Measurements from ENCODE around the gene CCDC61.

The CCDC61 gene

GRCh38 chr19:46060012-46060411 lies 64.7 kb downstream of the CCDC61 start:
- H2AFZ ChIP-seq (ENCODE audit: low read length), result no peak overlapping the region
- no peak overlapping the region for H3K4me3 ChIP-seq (ENCODE audit: low read length in 2 of 2)
- no peak overlapping the region for H4K91ac ChIP-seq (ENCODE audit: low read depth, low read length, poor library complexity)
- H3K27ac ChIP-seq (replicated peaks; ENCODE audit: low read length), result no peak overlapping the region
- no peaks in the 10 kb centered on the region for H3K79me1 ChIP-seq (ENCODE audit: low read depth, low read length)
- no peak overlapping the region for H3K4ac ChIP-seq (ENCODE audit: low read length)
- H2AK5ac ChIP-seq (ENCODE audit: low read depth, low read length), result no peak overlapping the region
- no peak for DNase-seq (ENCODE audit: low spot score)
- peaks cover 3 to 18% of the 10 kb centered on the region in 2 donors for H3K9me3 ChIP-seq (replicated peaks in 1 of 2; ENCODE audit: control insufficient read depth in 2 of 2, insufficient read depth in 1 of 2, low read depth in 1 of 2, low read length in 2 of 2)
- no peak overlapping the region for H4K8ac ChIP-seq (ENCODE audit: low read depth, low read length)
- H3K9ac ChIP-seq (ENCODE audit: low read depth, low read length, poor library complexity), result no peak overlapping the region
- no peak overlapping the region for H2BK15ac ChIP-seq (ENCODE audit: low read length)
- no peak overlapping the region for H2BK12ac ChIP-seq (ENCODE audit: low read length)
- no peak overlapping the region for H2BK5ac ChIP-seq (ENCODE audit: low read length)
- H3K4me2 ChIP-seq (ENCODE audit: insufficient read depth, low read length, poor library complexity, severe bottlenecking), result no peak overlapping the region
- no peak overlapping the region for H2BK120ac ChIP-seq (ENCODE audit: low read depth, low read length)
- H3K4me1 ChIP-seq (ENCODE audit: control insufficient read depth in 2 of 2, insufficient read depth in 1 of 2, low read depth in 1 of 2, low read length in 2 of 2), result no peaks in the 10 kb centered on the region
- no peak overlapping the region for H3K14ac ChIP-seq (ENCODE audit: low read length)
- H3K23ac ChIP-seq (ENCODE audit: low read depth, low read length, poor library complexity), result no peak overlapping the region
- no peak overlapping the region for H3K18ac ChIP-seq (ENCODE audit: low read length)
- WGBS, 2 donors (ENCODE audit: extremely low coverage in 2 of 2, insufficient read length in 2 of 2, insufficient replicate concordance in 1 of 2), result no CpG with 5 or more reads among the region's 2 CpGs
- no peaks in the 10 kb centered on the region for H3K27me3 ChIP-seq (ENCODE audit: control insufficient read depth in 3 of 3, insufficient read depth in 3 of 3, low read depth in 1 of 3, low read length in 3 of 3)
- no peaks in the 10 kb centered on the region for H3K36me3 ChIP-seq (replicated peaks in 1 of 2; ENCODE audit: control insufficient read depth in 2 of 2, insufficient read depth in 2 of 2, low read length in 2 of 2)

GRCh38 chr19:46063201-46063600 lies 67.9 kb downstream of the CCDC61 start:
- Histone ChIP-seq H2BK15ac (ENCODE audit: low read length) (no peak overlapping the region), H3K9me3 (replicated peaks in 1 of 2; ENCODE audit: control insufficient read depth in 2 of 2, insufficient read depth in 1 of 2, low read depth in 1 of 2, low read length in 2 of 2) (peaks cover 3 to 18% of the 10 kb centered on the region in 2 donors), H2AK5ac (ENCODE audit: low read depth, low read length) (no peak overlapping the region), H2AFZ (ENCODE audit: low read length) (no peak overlapping the region), H3K27me3 (ENCODE audit: control insufficient read depth in 3 of 3, insufficient read depth in 3 of 3, low read depth in 1 of 3, low read length in 3 of 3) (no peaks in the 10 kb centered on the region), H4K91ac (ENCODE audit: low read depth, low read length, poor library complexity) (no peak overlapping the region), H3K4ac (ENCODE audit: low read length) (no peak overlapping the region), H2BK12ac (ENCODE audit: low read length) (no peak overlapping the region), H3K14ac (ENCODE audit: low read length) (no peak overlapping the region), H3K27ac (replicated peaks; ENCODE audit: low read length) (no peak overlapping the region), H3K9ac (ENCODE audit: low read depth, low read length, poor library complexity) (no peak overlapping the region), H3K4me1 (ENCODE audit: control insufficient read depth in 2 of 2, insufficient read depth in 1 of 2, low read depth in 1 of 2, low read length in 2 of 2) (no peaks in the 10 kb centered on the region), H3K4me3 (ENCODE audit: low read length in 2 of 2) (no peak overlapping the region), H2BK5ac (ENCODE audit: low read length) (no peak overlapping the region), H2BK120ac (ENCODE audit: low read depth, low read length) (no peak overlapping the region), H3K36me3 (replicated peaks in 1 of 2; ENCODE audit: control insufficient read depth in 2 of 2, insufficient read depth in 2 of 2, low read length in 2 of 2) (no peaks in the 10 kb centered on the region), H4K8ac (ENCODE audit: low read depth, low read length) (no peak overlapping the region), H3K23ac (ENCODE audit: low read depth, low read length, poor library complexity) (no peak overlapping the region), H3K79me1 (ENCODE audit: low read depth, low read length) (no peaks in the 10 kb centered on the region), H3K18ac (ENCODE audit: low read length) (no peak overlapping the region), H3K4me2 (ENCODE audit: insufficient read depth, low read length, poor library complexity, severe bottlenecking) (no peak overlapping the region)
- WGBS, 2 donors (ENCODE audit: extremely low coverage in 2 of 2, insufficient read length in 2 of 2, insufficient replicate concordance in 1 of 2), result no CpG with 5 or more reads among the region's 3 CpGs
- no peak for DNase-seq (ENCODE audit: low spot score)

GRCh38 chr19:46065486-46066071 lies 70.3 kb downstream of the CCDC61 start:
- Histone ChIP-seq H2AFZ (ENCODE audit: low read length) (no peak overlapping the region), H3K36me3 (replicated peaks in 1 of 2; ENCODE audit: control insufficient read depth in 2 of 2, insufficient read depth in 2 of 2, low read length in 2 of 2) (no peaks in the 10 kb centered on the region), H3K27ac (replicated peaks; ENCODE audit: low read length) (no peak overlapping the region), H2BK5ac (ENCODE audit: low read length) (no peak overlapping the region), H3K23ac (ENCODE audit: low read depth, low read length, poor library complexity) (no peak overlapping the region), H3K4ac (ENCODE audit: low read length) (no peak overlapping the region), H2AK5ac (ENCODE audit: low read depth, low read length) (no peak overlapping the region), H2BK12ac (ENCODE audit: low read length) (no peak overlapping the region), H3K14ac (ENCODE audit: low read length) (no peak overlapping the region), H3K9me3 (replicated peaks in 1 of 2; ENCODE audit: control insufficient read depth in 2 of 2, insufficient read depth in 1 of 2, low read depth in 1 of 2, low read length in 2 of 2) (peaks cover 2 to 12% of the 10 kb centered on the region in 2 donors), H4K8ac (ENCODE audit: low read depth, low read length) (no peak overlapping the region), H3K9ac (ENCODE audit: low read depth, low read length, poor library complexity) (no peak overlapping the region), H3K18ac (ENCODE audit: low read length) (no peak overlapping the region), H4K91ac (ENCODE audit: low read depth, low read length, poor library complexity) (no peak overlapping the region), H2BK15ac (ENCODE audit: low read length) (no peak overlapping the region), H3K4me3 (ENCODE audit: low read length in 2 of 2) (no peak overlapping the region), H2BK120ac (ENCODE audit: low read depth, low read length) (no peak overlapping the region), H3K79me1 (ENCODE audit: low read depth, low read length) (no peaks in the 10 kb centered on the region), H3K4me1 (ENCODE audit: control insufficient read depth in 2 of 2, insufficient read depth in 1 of 2, low read depth in 1 of 2, low read length in 2 of 2) (no peaks in the 10 kb centered on the region), H3K4me2 (ENCODE audit: insufficient read depth, low read length, poor library complexity, severe bottlenecking) (no peak overlapping the region), H3K27me3 (ENCODE audit: control insufficient read depth in 3 of 3, insufficient read depth in 3 of 3, low read depth in 1 of 3, low read length in 3 of 3) (peaks cover 0 to 15% (median 0%) of the 10 kb centered on the region in 3 experiments)
- DNase-seq (ENCODE audit: low spot score), result no peak
- no CpG with 5 or more reads among the region's 7 CpGs for WGBS, 2 donors (ENCODE audit: extremely low coverage in 2 of 2, insufficient read length in 2 of 2, insufficient replicate concordance in 1 of 2)

GRCh38 chr19:46066471-46066870 lies 71.2 kb downstream of the CCDC61 start:
- H3K27ac ChIP-seq (replicated peaks; ENCODE audit: low read length), result no peak overlapping the region
- DNase-seq (ENCODE audit: low spot score), result no peak
- WGBS, 2 donors (ENCODE audit: extremely low coverage in 2 of 2, insufficient read length in 2 of 2, insufficient replicate concordance in 1 of 2), result no CpG with 5 or more reads among the region's 1 CpG
- no peak overlapping the region for H3K4me3 ChIP-seq (ENCODE audit: low read length in 2 of 2)
- H3K9ac ChIP-seq (ENCODE audit: low read depth, low read length, poor library complexity), result no peak overlapping the region
- H3K4me1 ChIP-seq (ENCODE audit: control insufficient read depth in 2 of 2, insufficient read depth in 1 of 2, low read depth in 1 of 2, low read length in 2 of 2), result no peaks in the 10 kb centered on the region
- H4K8ac ChIP-seq (ENCODE audit: low read depth, low read length), result no peak overlapping the region
- H2BK5ac ChIP-seq (ENCODE audit: low read length), result no peak overlapping the region
- H3K79me1 ChIP-seq (ENCODE audit: low read depth, low read length), result no peaks in the 10 kb centered on the region
- H2BK120ac ChIP-seq (ENCODE audit: low read depth, low read length), result no peak overlapping the region
- H3K23ac ChIP-seq (ENCODE audit: low read depth, low read length, poor library complexity), result no peak overlapping the region
- peaks cover 0 to 23% (median 0%) of the 10 kb centered on the region in 3 experiments for H3K27me3 ChIP-seq (ENCODE audit: control insufficient read depth in 3 of 3, insufficient read depth in 3 of 3, low read depth in 1 of 3, low read length in 3 of 3)
- H2AK5ac ChIP-seq (ENCODE audit: low read depth, low read length), result no peak overlapping the region
- H4K91ac ChIP-seq (ENCODE audit: low read depth, low read length, poor library complexity), result no peak overlapping the region
- no peak overlapping the region for H3K4me2 ChIP-seq (ENCODE audit: insufficient read depth, low read length, poor library complexity, severe bottlenecking)
- no peak overlapping the region for H3K18ac ChIP-seq (ENCODE audit: low read length)
- H2BK12ac ChIP-seq (ENCODE audit: low read length), result no peak overlapping the region
- no peak overlapping the region for H2BK15ac ChIP-seq (ENCODE audit: low read length)
- H3K36me3 ChIP-seq (replicated peaks in 1 of 2; ENCODE audit: control insufficient read depth in 2 of 2, insufficient read depth in 2 of 2, low read length in 2 of 2), result no peaks in the 10 kb centered on the region
- H2AFZ ChIP-seq (ENCODE audit: low read length), result no peak overlapping the region
- H3K4ac ChIP-seq (ENCODE audit: low read length), result no peak overlapping the region
- peaks cover 2 to 5% of the 10 kb centered on the region in 2 donors for H3K9me3 ChIP-seq (replicated peaks in 1 of 2; ENCODE audit: control insufficient read depth in 2 of 2, insufficient read depth in 1 of 2, low read depth in 1 of 2, low read length in 2 of 2)
- no peak overlapping the region for H3K14ac ChIP-seq (ENCODE audit: low read length)
